HepG2 (cell line): ENCODE data around the gene DTD2. TPM values are rescaled to one million over a fixed set of nuclear protein-coding genes. Genes with fewer than 3 reads are reported as not detected.

Experiments used
- DNMT3B ChIP-seq: conservative IDR thresholded peaks from 2 replicates; pipeline ENCODE4 v1.6.1; 2016; ENCODE audit warnings: missing biosample characterization, control low read depth
- ELF3 ChIP-seq: IDR thresholded peaks from 2 replicates; pipeline ENCODE4 v1.6.1; 2016; ENCODE audit warnings: missing genetic modification reagents, missing compliant biosample characterization
- GTF3A ChIP-seq: sonication (generic); formaldehyde crosslinking; conservative IDR thresholded peaks from 2 replicates; pipeline ENCODE4 v1.4.0; 2020; ENCODE audit warnings: mild to moderate bottlenecking, missing genetic modification reagents
- HDAC1 ChIP-seq: sonication (generic); formaldehyde crosslinking; IDR thresholded peaks from 2 replicates; pipeline ENCODE4 v1.5.1; 2020; ENCODE audit warnings: mild to moderate bottlenecking, missing genetic modification reagents
- KLF9 ChIP-seq: IDR thresholded peaks from 2 replicates; pipeline ENCODE4 v1.6.1; 2016; ENCODE audit warnings: low read depth
- MED1 ChIP-seq: sonication (generic); formaldehyde crosslinking; IDR thresholded peaks from 2 replicates; pipeline ENCODE4 v1.4.0; 2020; ENCODE audit warnings: missing genetic modification reagents
- NCOA1 ChIP-seq: sonication (generic); formaldehyde crosslinking; IDR thresholded peaks from 2 replicates; pipeline ENCODE4 v1.9.0; 2021; ENCODE audit warnings: missing genetic modification reagents
- NCOA5 ChIP-seq: sonication (generic); formaldehyde crosslinking; IDR thresholded peaks from 2 replicates; pipeline ENCODE4 v1.4.0; 2020; ENCODE audit warnings: missing genetic modification reagents
- PAWR ChIP-seq: sonication (generic); formaldehyde crosslinking; IDR thresholded peaks from 2 replicates; pipeline ENCODE4 v1.4.0; 2020; ENCODE audit warnings: missing genetic modification reagents, mild to moderate bottlenecking, borderline replicate concordance
- PCBP2 ChIP-seq: fragments of 200-400 bp; formaldehyde crosslinking; optimal IDR thresholded peaks from 2 replicates; pipeline ENCODE3; 2018; ENCODE audit warnings: low read length, low read depth; ENCODE audit not compliant: poor library complexity, severe bottlenecking
- RBM22 ChIP-seq: fragments of 200-400 bp; formaldehyde crosslinking; optimal IDR thresholded peaks from 2 replicates; pipeline ENCODE3; 2017; ENCODE audit warnings: mild to moderate bottlenecking, low read length, moderate library complexity
- RFX3 ChIP-seq: IDR thresholded peaks from 2 replicates; pipeline ENCODE4 v1.6.1; 2016; ENCODE audit warnings: missing biosample characterization, missing genetic modification reagents
- SMC3 ChIP-seq: IDR thresholded peaks from 2 replicates; pipeline ENCODE4 v1.6.1; 2011; ENCODE audit warnings: low read length, improper control_type of control experiment
- SP4 ChIP-seq: sonication (generic); formaldehyde crosslinking; IDR thresholded peaks from 2 replicates; pipeline ENCODE4 v1.8.1; 2023; ENCODE audit warnings: mild to moderate bottlenecking, missing genetic modification reagents
- SRF ChIP-seq: IDR thresholded peaks from 2 replicates; pipeline ENCODE4 v1.6.1; 2011; ENCODE audit warnings: mild to moderate bottlenecking, low read depth, low read length, moderate library complexity
- TARDBP ChIP-seq: sonication (generic); formaldehyde crosslinking; IDR thresholded peaks from 2 replicates; pipeline ENCODE4 v1.8.0; 2022; ENCODE audit warnings: mild to moderate bottlenecking, missing genetic modification reagents
- TGIF2 ChIP-seq: IDR thresholded peaks from 2 replicates; pipeline ENCODE4 v1.6.1; 2016; ENCODE audit warnings: control low read depth, missing compliant biosample characterization
- THYN1 ChIP-seq: sonication (generic); formaldehyde crosslinking; IDR thresholded peaks from 2 replicates; pipeline ENCODE4 v1.8.1; 2023; ENCODE audit warnings: low read depth, mild to moderate bottlenecking, moderate library complexity, missing genetic modification reagents, borderline replicate concordance
- ZFP41 ChIP-seq: sonication (generic); formaldehyde crosslinking; IDR thresholded peaks from 2 replicates; pipeline ENCODE4 v1.4.0; 2020; ENCODE audit warnings: mild to moderate bottlenecking, missing genetic modification reagents, borderline replicate concordance
- ZNF543 ChIP-seq: sonication (generic); formaldehyde crosslinking; IDR thresholded peaks from 2 replicates; pipeline ENCODE4 v1.4.0; 2020; ENCODE audit warnings: mild to moderate bottlenecking, missing genetic modification reagents
- ZNF7 ChIP-seq: IDR thresholded peaks from 2 replicates; pipeline ENCODE4 v1.6.1; 2016; ENCODE audit warnings: missing biosample characterization, missing genetic modification reagents
- ZNF737 ChIP-seq: sonication (generic); formaldehyde crosslinking; IDR thresholded peaks from 2 replicates; pipeline ENCODE4 v1.5.0; 2020; ENCODE audit warnings: missing genetic modification reagents, mild to moderate bottlenecking, borderline replicate concordance
- ZNF747 ChIP-seq: sonication (generic); formaldehyde crosslinking; IDR thresholded peaks from 2 replicates; pipeline ENCODE4 v1.8.1; 2023; ENCODE audit warnings: missing genetic modification reagents, mild to moderate bottlenecking, borderline replicate concordance
- ZNF781 ChIP-seq: sonication (generic); formaldehyde crosslinking; IDR thresholded peaks from 2 replicates; pipeline ENCODE4 v1.5.1; 2020; ENCODE audit warnings: borderline replicate concordance, mild to moderate bottlenecking, missing genetic modification reagents; ENCODE audit errors: not compliant biosample characterization
- polyA plus RNA-seq, 8 experiments: library from polyadenylated mRNA; depleted of rRNA in 3 of 8; stranded (reverse) in 7 of 8; unstranded in 1 of 8; fragments of >200 nt; fragmentation: Illumina TruSeq in 4 of 8; extraction: Trizol in 4 of 8; gene quantifications; 2 replicates each; pipeline versions ENCODE4 v1.2.1 to v1.2.3, GENCODE V29; 2011 to 2016; ENCODE audit warnings: low read depth in 4 of 8, missing spikeins in 1 of 8, mixed read lengths in 1 of 8; ENCODE audit not compliant: insufficient read depth in 1 of 8
- total RNA-seq, 5 experiments: library from RNA; depleted of rRNA; stranded (reverse); fragments of >200 nt; fragmentation: Illumina TruSeq; extraction: Trizol; gene quantifications; 2 replicates each; pipeline ENCODE4 v1.2.3, GENCODE V29; 2016; ENCODE audit warnings: low read depth in 1 of 5
- TF ChIP-seq, protein P1 (sequence below): sonication (generic); formaldehyde crosslinking; IDR thresholded peaks from 2 replicates; pipeline ENCODE4 v1.8.0; 2023; ENCODE audit warnings: mild to moderate bottlenecking, missing genetic modification reagents
- TF ChIP-seq, protein P2 (sequence below): sonication (generic); formaldehyde crosslinking; IDR thresholded peaks from 2 replicates; pipeline ENCODE4 v1.5.1; 2020; ENCODE audit warnings: missing genetic modification reagents, mild to moderate bottlenecking, borderline replicate concordance

Gene DTD2
- total and polyA plus RNA-seq, 2 of the 13 experiments (the other 11 are each of a cell fraction or from before 2014, with no cell fraction given): 22.3 to 49.8 TPM

DNA sequence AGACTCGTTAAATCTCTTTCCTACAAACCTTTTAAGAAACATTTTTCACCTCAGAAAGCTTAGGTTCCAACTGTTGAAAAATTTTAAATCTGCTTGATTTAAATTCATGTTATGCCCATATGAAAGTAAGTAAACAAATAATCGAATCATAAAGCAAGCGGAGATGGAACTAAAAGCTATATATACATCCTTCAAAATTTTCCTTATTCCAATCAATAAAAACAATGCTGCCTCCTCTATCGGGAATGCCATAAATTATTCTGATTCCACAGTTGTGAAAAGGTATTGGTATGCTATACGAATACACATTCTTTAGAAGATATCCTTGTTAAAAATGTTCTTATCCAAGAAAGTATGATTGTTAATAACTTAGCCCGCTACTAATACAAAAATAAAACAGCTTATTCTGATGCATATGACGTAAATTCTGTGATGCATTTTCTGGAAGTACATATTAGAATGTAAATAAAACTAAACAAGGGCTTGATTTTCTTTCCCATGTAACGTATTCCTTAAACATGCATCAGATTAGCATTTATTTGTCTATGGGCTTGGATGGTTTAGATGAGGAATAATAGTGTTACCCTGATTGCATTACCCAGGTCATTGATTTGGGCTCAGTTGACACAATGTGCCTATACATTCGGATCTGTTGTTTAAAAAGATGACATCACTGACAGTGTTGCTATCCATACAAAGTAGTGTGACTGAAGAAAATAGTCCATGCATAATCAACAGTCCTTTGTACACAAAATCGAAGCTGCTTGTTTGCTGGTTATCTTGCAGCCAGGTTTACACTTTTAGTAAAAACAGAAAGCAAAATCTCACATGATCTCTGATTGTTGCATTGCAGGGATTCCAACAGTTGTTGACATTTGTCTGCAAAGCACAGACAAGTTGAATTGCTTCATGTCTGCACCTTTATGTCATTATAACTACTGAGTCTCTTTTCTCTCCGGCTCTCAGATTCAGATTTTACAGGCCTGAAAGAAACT lies 656 bp upstream of the DTD2 start (continued):
- TF ChIP-seq DNMT3B (CRISPR knock-in tag) (no peak), THYN1 (0 out of 2 replicates have a peak, but pooled peaks have one; percentile 84), NCOA5 (CRISPR knock-in tag) (no peak), ZNF781 (CRISPR knock-in tag) (no peak), SMC3 (no peak), KLF9 (peak; percentile 49; the same call in 1 of the 2 replicates), PAWR (CRISPR knock-in tag) (no peak), MED1 (no peak), NCOA1 (CRISPR knock-in tag) (peak; percentile 50; the same call in 1 of the 2 replicates), SRF (no peak), TGIF2 (no peak), ZNF543 (no peak), HDAC1 (peak; percentile 81), ELF3 (peak; percentile 66), GTF3A (CRISPR knock-in tag) (no peak), ZNF7 (no peak), RFX3 (CRISPR knock-in tag) (no peak; the same call in 1 of the 2 replicates), SP4 (CRISPR knock-in tag) (no peak), ZNF747 (CRISPR knock-in tag) (no peak; the same call in 1 of the 2 replicates), PCBP2 (no peak), RBM22 (no peak), ZFP41 (CRISPR knock-in tag) (no peak), TARDBP (CRISPR knock-in tag) (0 out of 2 replicates have a peak, but pooled peaks have one; percentile 82), ZNF737 (CRISPR knock-in tag) (no peak)
- TF ChIP-seq, protein P1, sequence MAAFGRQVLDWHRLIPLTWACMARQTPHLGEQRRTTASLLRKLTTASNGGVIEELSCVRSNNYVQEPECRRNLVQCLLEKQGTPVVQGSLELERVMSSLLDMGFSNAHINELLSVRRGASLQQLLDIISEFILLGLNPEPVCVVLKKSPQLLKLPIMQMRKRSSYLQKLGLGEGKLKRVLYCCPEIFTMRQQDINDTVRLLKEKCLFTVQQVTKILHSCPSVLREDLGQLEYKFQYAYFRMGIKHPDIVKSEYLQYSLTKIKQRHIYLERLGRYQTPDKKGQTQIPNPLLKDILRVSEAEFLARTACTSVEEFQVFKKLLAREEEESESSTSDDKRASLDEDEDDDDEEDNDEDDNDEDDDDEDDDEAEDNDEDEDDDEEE (CRISPR knock-in tag): no peak
- TF ChIP-seq, protein P2, sequence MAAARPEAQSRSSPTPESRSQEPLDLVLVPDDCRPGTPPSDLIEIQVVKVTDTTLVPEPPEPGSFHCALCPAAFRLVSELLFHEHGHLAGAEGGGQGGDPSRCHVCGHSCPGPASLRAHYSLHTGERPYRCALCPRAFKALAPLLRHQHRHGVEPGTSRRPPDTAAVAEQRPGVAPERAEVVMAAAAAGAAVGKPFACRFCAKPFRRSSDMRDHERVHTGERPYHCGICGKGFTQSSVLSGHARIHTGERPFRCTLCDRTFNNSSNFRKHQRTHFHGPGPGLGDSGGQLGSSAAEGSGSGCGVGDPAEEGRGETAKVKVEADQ (CRISPR knock-in tag): no peak
